Measurements from ENCODE around the gene SGCD.

The SGCD gene

GRCh38 chr5:156783092-156783491, 456.1 kb downstream of the SGCD start:
- no peak for DNase-seq (ENCODE audit: low spot score)

GRCh38 chr5:156794687-156795086, 467.7 kb downstream of the SGCD start:
- no peak for DNase-seq (ENCODE audit: low spot score)

- no peak for DNase-seq (ENCODE audit: low spot score)
These were observed 471.2 kb downstream of the SGCD start for GRCh38 chr5:156798201-156798600.

GRCh38 chr5:156799171-156799570, 472.2 kb downstream of the SGCD start:
- DNase-seq (ENCODE audit: low spot score) = peak; percentile 13

GRCh38 chr5:156800929-156801328, 474.0 kb downstream of the SGCD start:
- DNase-seq (ENCODE audit: low spot score) = no peak

GRCh38 chr5:156802501-156802900, 475.5 kb downstream of the SGCD start:
- DNase-seq (ENCODE audit: low spot score) = no peak

- DNase-seq (ENCODE audit: low spot score) = no peak
These were observed 476.4 kb downstream of the SGCD start for GRCh38 chr5:156803404-156803803.

GRCh38 chr5:156812959-156813358, 486.0 kb downstream of the SGCD start:
- no peak for DNase-seq (ENCODE audit: low spot score)

GRCh38 chr5:156815988-156816599, 489.1 kb downstream of the SGCD start:
- DNase-seq (ENCODE audit: low spot score) = peak; percentile 28
